Left ventricle myocardium inferior (tissue), 1 donor: ENCODE results near the gene MRPL18. TPM values are rescaled to one million over a fixed set of nuclear protein-coding genes. Genes with fewer than 3 reads are reported as not detected.

Experiments
- DNase-seq: peaks from one replicate; pipeline ENCODE4 v3.0.0-alpha.2; 2020
- H3K27ac ChIP-seq: fragments of 200-600 bp; replicated peaks from 2 replicates; pipeline ENCODE4 v1.8.0; 2021
- H3K27me3 ChIP-seq: fragments of 200-600 bp; 2 replicates; pipeline ENCODE4 v1.8.0; 2021; ENCODE audit warnings: low read depth
- H3K36me3 ChIP-seq: fragments of 200-600 bp; 2 replicates; pipeline ENCODE4 v1.8.0; 2021
- H3K4me1 ChIP-seq: fragments of 200-600 bp; 2 replicates; pipeline ENCODE4 v1.8.0; 2021
- H3K4me3 ChIP-seq: fragments of 200-600 bp; 2 replicates; pipeline ENCODE4 v1.8.0; 2021; ENCODE audit warnings: mild to moderate bottlenecking, moderate library complexity
- H3K9me3 ChIP-seq: fragments of 200-600 bp; replicated peaks from 2 replicates; pipeline ENCODE4 v1.8.0; 2021
- intact Hi-C: fragments of 100-400 bp; cut with micrococcal nuclease; formaldehyde crosslinking; loops from one replicate; pipeline ENCODE4 v1.11.0; 2022
- total RNA-seq: library from RNA; stranded (reverse); fragmentation: NEBNext Ultra II Directional; extraction: Animal tissue kit (Norgen Biotek cat#: 25700); gene quantifications from one replicate; pipeline ENCODE4 v1.2.1, GENCODE V29; 2021
- TF ChIP-seq, protein P1 (sequence below): fragments of 200-600 bp; IDR thresholded peaks from 2 replicates; pipeline ENCODE4 v1.8.0; 2021; ENCODE audit warnings: antibody characterized with exemption, mild to moderate bottlenecking, borderline replicate concordance
- donor health status: DM: no; HTN: yes; CAD: no; lungs with severe emphysema.

Gene MRPL18
- total RNA-seq, 1 donor from 2014 or later, result 60.2 TPM

DNA sequence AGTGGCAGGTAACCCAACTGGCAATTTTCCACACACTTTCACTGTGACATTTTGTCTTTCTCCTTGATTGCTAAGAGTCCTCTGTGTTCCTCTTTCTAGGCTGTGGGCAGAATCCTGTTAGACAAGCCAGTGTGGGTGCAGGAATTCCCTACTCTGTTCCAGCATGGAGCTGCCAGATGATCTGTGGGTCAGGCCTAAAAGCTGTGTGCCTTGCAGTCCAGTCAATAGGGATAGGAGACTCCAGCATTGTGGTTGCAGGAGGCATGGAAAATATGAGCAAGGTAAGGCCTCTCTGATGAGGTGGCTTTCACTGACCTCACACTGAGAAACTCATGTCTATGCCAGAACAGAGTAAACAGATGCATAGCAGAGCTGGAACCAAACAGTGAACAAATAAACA, 23.4 kb upstream of the MRPL18 start:
- Histone ChIP-seq H3K27me3 (no peaks in the 10 kb centered on the region), H3K4me3 (no peak overlapping the region), H3K9me3 (no peaks in the 10 kb centered on the region), H3K27ac (no peak overlapping the region), H3K4me1 (peaks cover 12% of the 10 kb centered on the region), H3K36me3 (peaks cover 44% of the 10 kb centered on the region)
- DNase-seq, result no peak
- intact Hi-C loops, result no loop called here
- TF ChIP-seq, protein P1, sequence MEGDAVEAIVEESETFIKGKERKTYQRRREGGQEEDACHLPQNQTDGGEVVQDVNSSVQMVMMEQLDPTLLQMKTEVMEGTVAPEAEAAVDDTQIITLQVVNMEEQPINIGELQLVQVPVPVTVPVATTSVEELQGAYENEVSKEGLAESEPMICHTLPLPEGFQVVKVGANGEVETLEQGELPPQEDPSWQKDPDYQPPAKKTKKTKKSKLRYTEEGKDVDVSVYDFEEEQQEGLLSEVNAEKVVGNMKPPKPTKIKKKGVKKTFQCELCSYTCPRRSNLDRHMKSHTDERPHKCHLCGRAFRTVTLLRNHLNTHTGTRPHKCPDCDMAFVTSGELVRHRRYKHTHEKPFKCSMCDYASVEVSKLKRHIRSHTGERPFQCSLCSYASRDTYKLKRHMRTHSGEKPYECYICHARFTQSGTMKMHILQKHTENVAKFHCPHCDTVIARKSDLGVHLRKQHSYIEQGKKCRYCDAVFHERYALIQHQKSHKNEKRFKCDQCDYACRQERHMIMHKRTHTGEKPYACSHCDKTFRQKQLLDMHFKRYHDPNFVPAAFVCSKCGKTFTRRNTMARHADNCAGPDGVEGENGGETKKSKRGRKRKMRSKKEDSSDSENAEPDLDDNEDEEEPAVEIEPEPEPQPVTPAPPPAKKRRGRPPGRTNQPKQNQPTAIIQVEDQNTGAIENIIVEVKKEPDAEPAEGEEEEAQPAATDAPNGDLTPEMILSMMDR, result no peak

DNA sequence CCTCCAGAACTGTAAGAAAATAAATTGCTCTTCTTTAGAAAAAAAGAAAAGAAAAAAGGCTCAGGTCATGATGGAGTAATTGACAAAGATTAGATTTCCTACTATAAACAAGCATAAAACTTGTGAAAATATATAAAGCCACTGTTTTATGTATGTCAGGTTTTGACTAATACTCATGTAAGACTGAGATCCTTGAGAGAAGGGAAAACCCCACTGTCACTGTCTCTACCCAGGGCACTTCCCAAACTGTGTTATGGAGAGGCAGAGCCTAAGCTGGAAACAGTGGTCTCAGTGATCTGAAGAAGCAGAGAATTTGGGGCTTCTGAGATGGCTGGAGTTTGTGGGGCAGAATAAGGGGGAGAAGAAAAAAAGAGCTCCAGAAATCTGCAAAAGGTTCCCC, 20.8 kb upstream of the MRPL18 start:
- Histone ChIP-seq H3K36me3 (peaks cover 38% of the 10 kb centered on the region), H3K27me3 (no peaks in the 10 kb centered on the region), H3K9me3 (peaks cover 5% of the 10 kb centered on the region), H3K4me3 (no peak overlapping the region), H3K27ac (no peak overlapping the region), H3K4me1 (no peaks in the 10 kb centered on the region)
- no peak for DNase-seq
- TF ChIP-seq, protein P1, result no peak
- intact Hi-C loops, result no loop called here

DNA sequence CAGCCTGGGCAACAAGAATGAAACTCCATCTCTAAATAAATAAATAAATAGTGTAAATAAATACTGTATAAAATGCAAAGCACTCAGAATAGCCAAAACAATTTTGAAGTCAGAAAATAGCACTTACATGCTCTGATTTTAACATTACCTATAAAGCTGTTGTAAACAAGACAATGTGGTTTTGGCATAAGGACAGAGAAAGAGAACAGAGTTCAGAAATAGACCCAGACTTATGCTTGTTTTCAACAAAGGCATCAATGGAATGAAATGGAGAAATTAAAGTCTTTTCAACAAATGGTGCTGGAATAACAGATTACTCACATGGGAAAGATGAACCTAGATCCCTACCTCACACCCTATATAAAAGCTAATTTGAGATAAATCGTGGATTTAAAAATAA, 18.1 kb upstream of the MRPL18 start:
- no peak for DNase-seq
- TF ChIP-seq, protein P1, result no peak
- Histone ChIP-seq H3K36me3 (peaks cover 28% of the 10 kb centered on the region), H3K27me3 (no peaks in the 10 kb centered on the region), H3K9me3 (peaks cover 5% of the 10 kb centered on the region), H3K27ac (no peak overlapping the region), H3K4me3 (no peak overlapping the region), H3K4me1 (no peaks in the 10 kb centered on the region)
- intact Hi-C loops, result no loop called here

DNA sequence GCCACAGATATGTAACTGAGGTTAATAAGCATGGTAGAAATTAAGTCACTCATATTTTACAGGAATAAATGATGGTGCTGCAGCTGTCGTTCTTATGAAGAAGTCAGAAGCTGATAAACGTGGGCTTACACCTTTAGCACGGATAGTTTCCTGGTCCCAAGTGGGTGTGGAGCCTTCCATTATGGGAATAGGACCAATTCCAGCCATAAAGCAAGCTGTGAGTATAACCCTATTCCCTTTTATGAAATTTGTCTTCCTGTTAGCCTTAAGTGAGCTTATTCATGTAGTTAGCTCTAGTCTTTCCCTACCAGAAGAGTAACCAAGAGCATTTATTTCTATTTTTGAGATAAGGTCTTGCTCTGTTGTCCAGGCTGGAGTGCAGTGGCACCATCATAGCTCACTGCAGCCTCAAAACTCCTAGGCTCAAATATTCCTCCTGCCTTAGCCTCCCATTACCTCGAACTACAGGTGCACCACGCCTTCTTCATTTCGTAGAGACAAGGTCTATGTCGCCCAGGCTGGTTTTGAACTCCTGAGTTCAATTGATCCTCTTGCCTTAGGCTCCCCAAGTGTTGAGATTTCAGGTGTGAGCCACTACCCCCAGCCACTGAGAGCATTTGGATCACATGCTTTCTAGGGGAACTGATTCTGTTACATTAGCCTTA, 12.9 kb upstream of the MRPL18 start:
- Histone ChIP-seq H3K27ac (no peak overlapping the region), H3K4me1 (peaks cover 5% of the 10 kb centered on the region), H3K36me3 (peaks cover 56% of the 10 kb centered on the region), H3K4me3 (no peak overlapping the region), H3K27me3 (no peaks in the 10 kb centered on the region), H3K9me3 (peaks cover 1% of the 10 kb centered on the region)
- intact Hi-C loops, result no loop called here
- DNase-seq, result no peak
- TF ChIP-seq, protein P1, result no peak

DNA sequence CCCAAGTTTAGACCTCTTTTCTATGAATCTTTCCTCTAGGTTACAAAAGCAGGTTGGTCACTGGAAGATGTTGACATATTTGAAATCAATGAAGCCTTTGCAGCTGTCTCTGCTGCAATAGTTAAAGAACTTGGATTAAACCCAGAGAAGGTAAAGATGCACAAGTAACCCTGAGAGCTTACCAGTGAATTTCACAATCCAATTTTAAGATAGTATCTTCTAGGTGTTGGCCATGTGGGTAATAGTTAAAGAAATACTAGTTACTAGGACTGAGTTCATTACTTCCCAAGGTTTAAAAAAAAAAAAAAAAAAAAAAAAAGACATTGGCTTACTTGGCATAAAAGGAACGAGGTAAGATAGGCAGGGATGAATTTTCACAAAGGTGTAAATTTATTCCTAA, 12.1 kb upstream of the MRPL18 start:
- DNase-seq, result no peak
- TF ChIP-seq, protein P1, result no peak
- intact Hi-C loops, result no loop called here
- Histone ChIP-seq H3K4me1 (peaks cover 7% of the 10 kb centered on the region), H3K27ac (no peak overlapping the region), H3K9me3 (no peaks in the 10 kb centered on the region), H3K4me3 (no peak overlapping the region), H3K36me3 (peaks cover 63% of the 10 kb centered on the region), H3K27me3 (no peaks in the 10 kb centered on the region)
